AG04449 (cell line): ENCODE data around the gene SH3PXD2B.

Source experiments
- CTCF ChIA-PET: fragments of 350-600 bp; formaldehyde crosslinking; extraction: SDS; loops from one replicate; lab custom pipeline; 2021; ENCODE audit warnings: antibody characterized with exemption; lab: Yijun Ruan, JAX
- POLR2A ChIA-PET: fragments of 400-600, 350-600 bp; formaldehyde crosslinking; extraction: SDS; loops from one replicate; lab custom pipeline; 2020; ENCODE audit warnings: antibody characterized with exemption, inconsistent platforms; lab: Yijun Ruan, JAX
- DNase-seq: peaks from one replicate; pipeline ENCODE4 v3.0.0-alpha.2; 2010; ENCODE audit warnings: low read depth, low spot score
- H3K4me3 ChIP-seq: 2 replicates; pipeline ENCODE4 v1.5.1; 2011; ENCODE audit warnings: low read depth, mild to moderate bottlenecking, control low read depth, low read length
- TF ChIP-seq, protein P1 (sequence below): IDR thresholded peaks from one replicate; pipeline ENCODE4 v1.5.1; 2011; ENCODE audit warnings: mild to moderate bottlenecking, moderate library complexity, low read length, control low read depth, inconsistent platforms; ENCODE audit not compliant: insufficient read depth; ENCODE audit errors: missing control alignments

The SH3PXD2B gene

DNA sequence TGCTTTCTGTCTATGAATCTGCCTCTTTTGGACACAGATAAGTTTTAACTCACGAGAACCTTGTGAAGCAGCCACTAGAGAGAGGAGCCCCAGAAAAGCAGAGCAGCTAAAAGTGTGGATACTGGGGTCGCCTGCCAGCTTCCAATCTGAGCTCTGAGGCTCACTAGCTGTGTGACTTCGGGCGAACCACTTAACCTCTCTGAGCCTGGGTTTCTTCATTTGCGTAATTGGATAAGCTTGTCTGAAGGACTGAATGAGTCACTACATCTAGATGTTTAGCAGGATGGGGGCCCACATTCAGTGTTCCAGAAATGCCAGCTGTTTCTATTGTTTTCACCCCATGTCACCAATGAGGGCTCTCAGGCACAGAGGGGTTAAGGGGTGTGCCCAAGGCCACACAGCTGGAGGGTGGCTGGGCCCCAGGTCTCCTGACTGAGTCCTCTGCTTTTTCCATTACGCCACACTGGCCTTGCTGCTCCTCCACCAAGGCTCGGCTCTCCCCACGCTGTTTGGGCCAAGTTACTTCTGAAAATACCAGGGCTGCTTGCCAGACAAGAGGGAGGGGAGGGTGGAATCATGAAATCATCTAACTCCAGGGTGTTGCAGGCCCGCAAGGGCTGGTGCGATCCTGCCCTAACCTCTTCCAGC, 36.2 kb downstream of the SH3PXD2B start:
- ChIA-PET POLR2A (interaction anchor here (0.6 kb wide), 1 partner anchor 35 kb away, joined by 3 read pairs; no protein-coding TSS in a partner anchor), CTCF (interaction anchor here (1.0 to 7.6 kb wide), 2 partner anchors 19 to 33 kb away, joined by 3 to 63 read pairs; no protein-coding TSS in a partner anchor)
- TF ChIP-seq, protein P1, sequence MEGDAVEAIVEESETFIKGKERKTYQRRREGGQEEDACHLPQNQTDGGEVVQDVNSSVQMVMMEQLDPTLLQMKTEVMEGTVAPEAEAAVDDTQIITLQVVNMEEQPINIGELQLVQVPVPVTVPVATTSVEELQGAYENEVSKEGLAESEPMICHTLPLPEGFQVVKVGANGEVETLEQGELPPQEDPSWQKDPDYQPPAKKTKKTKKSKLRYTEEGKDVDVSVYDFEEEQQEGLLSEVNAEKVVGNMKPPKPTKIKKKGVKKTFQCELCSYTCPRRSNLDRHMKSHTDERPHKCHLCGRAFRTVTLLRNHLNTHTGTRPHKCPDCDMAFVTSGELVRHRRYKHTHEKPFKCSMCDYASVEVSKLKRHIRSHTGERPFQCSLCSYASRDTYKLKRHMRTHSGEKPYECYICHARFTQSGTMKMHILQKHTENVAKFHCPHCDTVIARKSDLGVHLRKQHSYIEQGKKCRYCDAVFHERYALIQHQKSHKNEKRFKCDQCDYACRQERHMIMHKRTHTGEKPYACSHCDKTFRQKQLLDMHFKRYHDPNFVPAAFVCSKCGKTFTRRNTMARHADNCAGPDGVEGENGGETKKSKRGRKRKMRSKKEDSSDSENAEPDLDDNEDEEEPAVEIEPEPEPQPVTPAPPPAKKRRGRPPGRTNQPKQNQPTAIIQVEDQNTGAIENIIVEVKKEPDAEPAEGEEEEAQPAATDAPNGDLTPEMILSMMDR, result no peak
- H3K4me3 ChIP-seq, result no peak overlapping the region
- DNase-seq, result peak; percentile 83

- no peak for DNase-seq
- TF ChIP-seq, protein P1, result no peak
- H3K4me3 ChIP-seq, result no peak overlapping the region
- POLR2A ChIA-PET, result no interaction called here
- CTCF ChIA-PET, result interaction anchor here (0.6 to 7.6 kb wide), 3 partner anchors 20 to 280 kb away, joined by 3 to 63 read pairs (median 3); no protein-coding TSS in a partner anchor
Measured at GRCh38 chr5:172417130-172417841, 37.0 kb downstream of the SH3PXD2B start.

DNA sequence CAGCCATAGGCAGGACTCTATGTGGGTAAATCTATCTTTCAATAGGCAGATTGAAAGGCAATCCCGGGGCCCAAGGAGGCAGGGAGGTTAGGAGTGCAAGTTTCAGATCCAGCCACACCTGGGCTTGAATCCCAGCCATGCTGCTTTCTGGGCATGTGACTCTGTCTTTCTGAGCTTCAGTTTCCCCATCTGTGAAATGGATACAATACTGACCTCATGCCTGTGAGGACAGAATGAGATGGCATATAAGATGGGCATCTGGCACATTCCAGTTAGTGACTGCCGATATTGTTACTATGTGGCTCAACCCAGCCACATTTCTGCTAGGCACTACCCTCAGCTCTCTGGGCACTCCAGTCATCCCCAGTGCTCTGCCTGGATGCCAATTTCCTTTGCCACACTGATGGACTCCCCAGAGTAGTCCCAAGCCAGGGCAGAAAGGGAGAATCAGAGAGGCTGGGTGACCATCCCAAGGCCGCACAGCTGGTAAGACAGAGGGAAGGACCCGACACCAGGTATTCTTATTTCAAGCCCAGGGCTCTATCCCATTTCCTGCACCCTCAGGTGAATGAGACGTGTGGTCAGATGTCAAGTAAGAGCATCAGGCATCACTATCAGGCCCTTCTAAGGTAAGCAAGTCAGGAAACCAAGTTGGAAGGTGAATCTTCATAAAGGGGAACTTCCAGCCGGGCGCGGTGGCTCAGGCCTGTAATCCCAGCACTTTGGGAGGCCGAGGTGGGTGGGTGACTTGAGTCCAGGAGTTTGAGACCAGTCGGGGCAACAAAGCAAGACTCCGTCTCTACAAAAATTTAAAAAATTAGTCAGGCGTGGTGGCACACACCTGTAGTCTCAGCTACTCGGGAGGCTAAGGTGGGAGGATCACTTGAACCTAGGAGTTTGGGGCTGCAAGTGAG, 38.7 kb downstream of the SH3PXD2B start:
- H3K4me3 ChIP-seq, result no peak overlapping the region
- ChIA-PET POLR2A (no interaction called here), CTCF (interaction anchor here (1.8 to 3.3 kb wide), 2 partner anchors 18 to 35 kb away, joined by 4 to 27 read pairs; no protein-coding TSS in a partner anchor)
- DNase-seq, result no peak
- TF ChIP-seq, protein P1, result no peak

GRCh38 chr5:172414531-172415361, 39.6 kb downstream of the SH3PXD2B start:
- CTCF ChIA-PET, result interaction anchor here (0.6 to 3.3 kb wide), 3 partner anchors 10 to 36 kb away, joined by 3 to 27 read pairs (median 4); no protein-coding TSS in a partner anchor
- POLR2A ChIA-PET, result interaction anchor here (0.6 kb wide), 1 partner anchor 544 kb away, joined by 3 read pairs; the partner anchor contains the start of gene RPL26L1
- no peak overlapping the region for H3K4me3 ChIP-seq
- no peak for DNase-seq
- TF ChIP-seq, protein P1, result no peak

DNA sequence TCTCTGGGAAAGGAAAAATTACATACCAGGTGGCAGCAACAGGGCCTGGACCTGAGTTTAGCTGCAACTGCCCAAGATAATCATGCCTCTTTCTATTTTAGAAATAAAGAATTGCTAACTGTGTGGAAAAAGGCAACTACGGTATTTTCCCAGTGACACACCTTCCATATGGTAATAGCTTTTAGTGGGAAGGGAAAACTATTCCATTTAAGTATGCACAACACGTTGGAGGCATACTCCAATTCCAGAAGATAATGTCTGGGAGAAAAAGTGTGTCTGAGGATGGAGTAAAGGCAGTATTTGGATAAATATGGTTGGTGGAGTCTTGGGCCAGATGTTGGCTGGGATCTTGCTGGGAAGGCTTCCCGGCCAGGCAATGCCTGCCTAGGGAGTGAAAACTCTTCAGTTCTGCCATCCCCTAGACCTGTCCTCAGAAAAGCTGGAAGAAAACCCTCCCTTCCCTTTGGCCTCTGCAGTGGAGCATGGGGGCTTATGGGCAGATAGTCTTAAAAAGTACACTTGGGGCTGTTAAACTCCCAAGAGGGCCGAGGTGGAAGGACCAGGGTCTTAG, 40.6 kb downstream of the SH3PXD2B start:
- CTCF ChIA-PET, result interaction anchor here (0.6 to 3.3 kb wide), 3 partner anchors 11 to 131 kb away, joined by 3 to 27 read pairs (median 3); no protein-coding TSS in a partner anchor
- no peak for DNase-seq
- TF ChIP-seq, protein P1, result no peak
- POLR2A ChIA-PET, result no interaction called here
- H3K4me3 ChIP-seq, result no peak overlapping the region
